ENCODE measurements around the gene AGRP.

DNA sequence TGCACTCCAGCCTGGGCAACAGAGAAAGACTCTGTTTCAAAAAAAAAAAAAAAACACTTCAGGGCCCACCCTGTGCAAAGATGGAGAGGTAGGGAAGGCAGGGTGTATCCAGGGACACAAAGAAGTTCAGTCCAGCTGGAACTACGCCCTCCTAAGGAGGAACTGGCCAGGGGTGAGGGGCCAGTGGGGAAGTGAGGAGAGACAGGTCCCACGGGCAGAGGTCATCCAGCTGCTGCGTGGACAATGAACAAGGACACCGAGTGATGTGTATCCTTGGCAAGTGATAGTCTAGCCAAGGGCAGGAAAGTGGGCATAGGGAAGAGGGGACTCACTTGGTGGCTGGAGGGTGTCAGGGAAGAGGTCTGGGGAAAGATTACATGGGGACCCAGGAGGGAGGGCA is 35.9 kb upstream of the AGRP start:
- TF ChIP-seq POLR2A (IDR thresholded peaks at IDR 0.05; ENCODE audit: low read depth, low read length) (no peak), TAF1 (IDR thresholded peaks at IDR 0.05; ENCODE audit: borderline replicate concordance, low read depth, low read length) (no peak)
